Kidney capillary endothelial cell (primary cell): ENCODE data around the gene TSPYL1.
A peak's percentile ranks its signal among the peaks of the same experiment; 100 is the strongest.
"Not testable (repeated sequence)": the region's sequence is repeated elsewhere in the genome, so short reads cannot be mapped to it uniquely, and the experiment has no call there.

Source experiments
- DNase-seq: peaks from one replicate; pipeline ENCODE4 v3.0.0-alpha.2; 2018; ENCODE audit warnings: low spot score

Gene TSPYL1

GRCh38 chr6:116279232-116280160, at the start of gene TSPYL1:
Gene TSPYL1 (minus strand): TSS chr6:116279930. CDS start chr6:116279830, 100 bp downstream.
- DNase-seq, result peak; percentile 95

- DNase-seq, result no peak
These were observed 49.4 kb upstream of the TSPYL1 start for GRCh38 chr6:116329156-116329555.

- no peak for DNase-seq
These were observed 48.8 kb upstream of the TSPYL1 start for GRCh38 chr6:116328528-116328903.

DNA sequence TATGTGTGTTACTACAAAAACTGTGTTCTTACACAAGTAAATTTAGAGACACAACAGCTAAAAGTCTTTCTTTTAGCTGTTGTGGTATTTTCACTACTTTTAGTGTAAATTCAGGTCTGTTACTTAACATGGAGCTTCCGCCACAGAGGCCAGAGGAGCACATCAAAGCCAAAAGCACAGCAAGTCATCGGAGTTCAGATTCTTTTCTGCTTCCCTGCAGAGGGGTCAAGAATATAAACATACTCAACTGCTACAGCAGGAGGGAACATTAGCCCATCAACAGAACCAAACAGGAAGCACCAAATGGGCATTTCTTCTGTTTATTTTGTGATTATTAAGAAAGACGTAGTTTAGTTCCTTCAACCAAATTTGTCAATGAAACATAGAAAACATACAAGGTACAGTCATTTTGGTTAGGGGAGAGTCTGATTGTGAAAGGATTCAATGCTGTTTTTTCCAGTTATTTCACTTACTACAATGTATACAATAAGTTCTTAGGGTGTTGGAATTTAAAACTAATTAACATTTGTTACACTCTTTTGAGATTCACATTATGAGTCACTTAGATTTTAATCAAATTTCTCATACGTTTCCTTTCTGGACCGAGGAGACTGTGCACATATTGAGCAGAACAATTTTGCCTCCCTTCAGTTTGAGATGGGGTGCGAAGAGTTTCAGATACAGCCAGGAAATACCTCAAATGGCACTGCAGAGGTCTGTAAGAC, 48.2 kb upstream of the TSPYL1 start:
- DNase-seq, result no peak

DNA sequence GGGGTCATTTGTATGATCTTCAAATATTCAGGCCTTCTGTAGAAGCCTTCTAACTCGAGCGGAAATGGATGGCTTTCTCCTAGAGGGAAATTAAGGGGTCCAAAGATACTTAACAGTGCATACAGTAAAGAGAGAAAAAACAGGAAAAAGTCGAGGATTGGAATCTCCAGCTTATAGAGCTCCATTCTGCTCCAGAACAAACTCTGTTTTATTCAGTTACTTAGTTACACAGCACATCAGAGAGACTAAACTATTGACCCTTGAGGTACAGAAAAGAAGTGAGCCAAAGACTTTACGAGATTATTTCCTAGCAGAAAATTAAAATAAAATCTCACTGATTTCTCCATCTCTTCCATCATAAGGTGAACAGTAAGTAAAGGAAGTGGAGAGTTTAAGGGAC, 47.3 kb upstream of the TSPYL1 start:
- DNase-seq, result no peak

DNA sequence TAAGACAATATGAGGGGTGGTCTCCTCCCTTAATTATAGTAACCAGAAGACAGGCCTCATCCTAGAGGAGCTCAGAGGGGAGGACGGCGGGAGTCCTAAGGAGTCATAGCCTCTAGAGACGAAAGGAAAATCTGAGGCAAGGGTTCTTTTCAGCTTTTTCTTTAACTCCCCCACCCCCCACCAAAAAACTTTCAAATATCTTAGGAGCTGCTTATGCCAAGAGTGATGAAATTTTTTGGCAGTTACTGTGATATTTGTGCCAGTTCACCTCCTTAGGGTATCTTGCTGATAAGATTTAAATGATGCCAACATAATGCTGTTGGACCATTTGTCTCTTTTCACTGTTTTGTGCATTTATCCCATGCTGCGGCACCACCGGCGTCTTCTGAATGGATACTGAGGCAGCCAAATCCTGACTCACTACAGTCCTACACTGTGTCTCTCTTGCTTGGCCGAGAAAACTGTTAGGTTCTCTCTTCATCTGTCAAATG, 46.5 kb upstream of the TSPYL1 start:
- DNase-seq, result no peak

DNA sequence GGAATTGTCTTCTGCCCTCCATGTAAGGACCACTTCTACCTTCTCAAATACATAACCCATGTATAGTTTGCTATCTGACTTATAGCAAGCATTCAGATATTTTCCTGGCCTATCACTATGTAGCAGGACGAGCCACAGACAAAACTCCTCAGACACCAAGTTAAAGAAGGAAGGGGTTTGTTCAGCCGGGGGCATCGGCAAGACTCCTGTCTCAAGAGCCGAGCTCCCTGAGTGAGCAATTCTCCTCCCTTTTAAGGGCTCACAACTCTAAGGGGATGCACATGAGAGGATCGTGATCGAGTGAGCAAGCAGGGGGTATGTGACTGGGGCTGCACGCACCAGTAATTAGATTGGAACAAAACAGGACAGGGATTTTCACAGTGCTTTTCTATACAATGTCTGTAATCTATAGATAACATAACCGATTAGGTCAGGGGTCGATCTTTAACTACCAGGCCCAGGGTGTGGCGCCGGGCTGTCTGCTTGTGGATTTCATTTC, 46.0 kb upstream of the TSPYL1 start:
- DNase-seq, result not testable (repeated sequence)

- no peak for DNase-seq
These were observed 44.1 kb upstream of the TSPYL1 start for GRCh38 chr6:116323863-116324262.

GRCh38 chr6:116321933-116322332, 42.2 kb upstream of the TSPYL1 start:
- not testable (repeated sequence) for DNase-seq

GRCh38 chr6:116316772-116317467, 37.2 kb upstream of the TSPYL1 start:
- no peak for DNase-seq

- DNase-seq, result no peak
These were observed 35.1 kb upstream of the TSPYL1 start for GRCh38 chr6:116314878-116315277.

- DNase-seq, result no peak
These were observed 34.5 kb upstream of the TSPYL1 start for GRCh38 chr6:116314218-116314617.

- no peak for DNase-seq
These were observed 33.5 kb upstream of the TSPYL1 start for GRCh38 chr6:116313101-116313776.

DNA sequence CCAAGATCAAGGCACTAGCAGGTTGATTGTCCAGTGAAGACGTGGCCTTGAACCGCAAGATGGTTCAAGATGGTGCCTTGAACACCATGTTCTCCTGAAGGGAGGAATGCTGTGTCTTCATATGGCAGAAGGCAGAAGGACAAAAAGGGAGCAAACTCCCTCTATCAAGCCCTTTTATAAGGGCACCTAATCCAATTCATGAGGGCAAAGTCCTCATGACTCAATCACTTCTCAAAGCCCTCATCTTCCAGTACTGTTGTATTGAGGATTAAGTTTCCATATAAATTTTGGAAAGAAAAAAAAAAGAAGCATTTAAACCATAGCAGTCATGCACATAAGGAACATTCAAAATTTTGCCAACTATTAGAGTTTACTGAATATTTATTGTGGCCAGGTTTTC, 29.9 kb upstream of the TSPYL1 start:
- DNase-seq, result no peak

- no peak for DNase-seq
These were observed 29.3 kb upstream of the TSPYL1 start for GRCh38 chr6:116309001-116309400.

DNA sequence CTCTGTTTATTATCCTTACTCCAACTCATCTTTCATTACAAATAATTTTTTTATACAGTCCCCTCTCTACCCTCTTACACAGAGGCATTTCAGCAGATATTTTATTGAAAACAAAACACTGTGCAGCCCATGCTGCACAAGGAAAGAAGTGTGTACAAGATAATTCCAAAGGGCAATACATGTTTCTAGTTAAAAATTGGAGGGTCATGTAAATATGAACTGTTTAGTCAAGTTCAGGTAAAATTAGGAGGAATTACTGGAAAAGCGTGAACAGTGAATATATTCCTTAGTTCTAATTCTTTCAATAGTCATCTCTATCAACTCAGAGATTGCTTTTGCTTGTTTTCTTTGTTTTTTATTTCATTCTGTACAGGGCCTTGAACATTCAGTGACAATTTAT, 27.9 kb upstream of the TSPYL1 start:
- DNase-seq, result no peak

DNA sequence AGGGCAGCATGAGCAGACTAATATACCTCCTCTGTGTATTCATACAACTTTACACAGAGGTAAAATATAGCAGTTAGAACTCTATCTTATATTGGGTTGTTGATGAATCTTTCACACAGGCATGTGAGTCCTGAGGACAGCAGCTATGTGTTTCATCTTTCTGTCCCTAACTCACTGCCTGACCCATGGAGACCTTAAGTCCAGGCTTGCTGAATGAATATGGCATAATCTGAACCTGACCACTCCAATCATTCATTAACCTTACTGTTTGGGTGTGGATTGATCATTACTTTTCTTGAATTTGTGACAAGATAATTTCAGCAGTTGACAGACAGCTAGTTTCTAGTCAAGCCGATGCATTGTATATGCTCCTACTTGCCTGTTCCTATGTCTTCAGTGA, 27.3 kb upstream of the TSPYL1 start:
- no peak for DNase-seq

DNA sequence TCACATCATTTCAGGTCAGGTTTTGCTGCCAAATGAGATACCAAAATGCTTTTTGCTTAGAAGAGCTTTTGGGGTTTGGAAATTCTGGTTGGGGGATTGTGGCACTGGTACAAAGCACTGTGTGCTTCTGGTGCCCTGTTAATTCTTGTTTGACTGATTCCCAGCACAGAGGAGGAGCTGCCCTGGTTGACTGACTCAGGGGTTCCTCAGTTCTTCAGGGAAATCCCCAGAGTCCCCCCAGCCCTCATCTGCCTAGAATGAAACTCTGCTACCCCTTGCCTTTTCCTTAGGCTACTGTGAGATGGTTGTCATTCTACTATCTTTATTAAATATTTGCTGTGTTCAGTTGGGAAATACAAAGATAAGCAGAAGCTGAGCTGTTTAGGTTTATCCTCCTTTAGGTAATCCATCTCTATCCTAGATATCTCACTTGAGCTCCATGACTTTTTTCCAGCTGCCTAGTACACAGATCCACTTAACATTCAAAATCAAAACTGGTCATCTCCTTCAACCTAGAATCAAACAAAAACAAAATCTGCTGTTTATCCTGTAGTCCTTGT, 24.9 kb upstream of the TSPYL1 start:
- no peak for DNase-seq

DNA sequence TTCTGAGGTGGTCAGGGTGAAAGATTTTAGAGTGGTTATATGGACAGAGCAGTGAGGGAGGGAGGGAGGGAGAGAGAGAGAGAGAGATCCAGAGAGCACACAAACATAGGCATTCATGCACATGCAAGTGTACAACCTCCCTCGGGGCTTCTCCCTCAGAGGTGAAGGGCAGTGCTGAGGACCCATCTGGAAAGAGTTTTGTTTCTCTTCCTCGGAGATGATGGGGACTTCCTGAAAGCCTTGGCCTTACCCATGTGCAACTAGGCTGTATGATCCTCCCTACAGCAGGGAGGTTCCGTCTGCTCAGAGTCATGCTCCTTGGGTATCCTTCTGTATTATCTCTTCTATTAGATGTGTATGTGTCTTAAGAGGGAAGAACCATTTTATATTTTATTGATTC, 21.4 kb upstream of the TSPYL1 start:
- DNase-seq, result no peak

DNA sequence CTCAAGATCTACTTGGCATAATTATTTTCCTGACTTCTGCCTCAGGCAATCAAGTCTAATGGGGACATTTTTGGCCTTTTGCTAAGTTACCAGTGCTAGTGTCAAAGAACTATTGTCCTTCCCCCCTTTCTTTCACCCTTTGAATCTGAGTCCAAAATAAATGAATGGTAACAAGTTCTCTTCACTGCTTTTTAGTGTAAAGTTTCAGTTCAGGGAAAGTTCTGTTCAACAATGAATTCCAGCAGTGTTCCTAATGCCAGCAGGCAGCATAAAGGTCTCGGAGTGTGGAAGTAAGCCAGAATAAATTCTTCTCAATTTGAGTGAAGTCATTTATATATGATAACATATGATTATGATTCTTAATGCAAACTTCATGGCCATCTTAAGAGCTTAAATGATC, 20.8 kb upstream of the TSPYL1 start:
- DNase-seq, result no peak

GRCh38 chr6:116298973-116299372, 19.2 kb upstream of the TSPYL1 start:
- DNase-seq, result no peak
